ENCODE results near the gene CAMTA1. TPM values are rescaled to one million over a fixed set of nuclear protein-coding genes. Genes with fewer than 3 reads are reported as not detected.
"Not testable (repeated sequence)": the region's sequence is repeated elsewhere in the genome, so short reads cannot be mapped to it uniquely, and the experiment has no call there.

The CAMTA1 gene
- total RNA-seq, 1 donor from 2014 or later = 40.9 TPM

- no peak for DNase-seq (ENCODE audit: low read depth in 2 of 2)
Observed at GRCh38 chr1:7596126-7596965, 811.1 kb downstream of the CAMTA1 start.

- DNase-seq (ENCODE audit: low read depth in 2 of 2) = not testable (repeated sequence)
Observed at GRCh38 chr1:7598058-7598457, 812.8 kb downstream of the CAMTA1 start.

GRCh38 chr1:7604906-7605305 lies 819.7 kb downstream of the CAMTA1 start:
- DNase-seq (ENCODE audit: low read depth in 2 of 2) = not testable (repeated sequence)

- DNase-seq (ENCODE audit: low read depth in 2 of 2) = no peak
Observed at GRCh38 chr1:7606096-7606495, 820.8 kb downstream of the CAMTA1 start.

- no peak for DNase-seq (ENCODE audit: low read depth in 2 of 2)
Observed at GRCh38 chr1:7607097-7607496, 821.8 kb downstream of the CAMTA1 start.

GRCh38 chr1:7608628-7609305 lies 823.5 kb downstream of the CAMTA1 start:
- no peak for DNase-seq (ENCODE audit: low read depth in 2 of 2)

- no peak for DNase-seq (ENCODE audit: low read depth in 2 of 2)
Observed at GRCh38 chr1:7609311-7609994, 824.2 kb downstream of the CAMTA1 start.

- no peak for DNase-seq (ENCODE audit: low read depth in 2 of 2)
Observed at GRCh38 chr1:7610106-7610731, 825.0 kb downstream of the CAMTA1 start.

- DNase-seq (ENCODE audit: low read depth in 2 of 2) = no peak
Observed at GRCh38 chr1:7610936-7611335, 825.7 kb downstream of the CAMTA1 start.

- no peak for DNase-seq (ENCODE audit: low read depth in 2 of 2)
Observed at GRCh38 chr1:7611421-7612010, 826.3 kb downstream of the CAMTA1 start.

- DNase-seq (ENCODE audit: low read depth in 2 of 2) = no peak
Observed at GRCh38 chr1:7613106-7613850, 828.0 kb downstream of the CAMTA1 start.

- no peak for DNase-seq (ENCODE audit: low read depth in 2 of 2)
Observed at GRCh38 chr1:7613851-7614205, 828.6 kb downstream of the CAMTA1 start.

GRCh38 chr1:7614576-7615074 lies 829.4 kb downstream of the CAMTA1 start:
- DNase-seq (ENCODE audit: low read depth in 2 of 2) = no peak

- DNase-seq (ENCODE audit: low read depth in 2 of 2) = no peak
Observed at GRCh38 chr1:7615138-7615537, 829.9 kb downstream of the CAMTA1 start.

- DNase-seq (ENCODE audit: low read depth in 2 of 2) = peak; percentile 46 to 55
Observed at GRCh38 chr1:7616076-7616832, 831.0 kb downstream of the CAMTA1 start.

- DNase-seq (ENCODE audit: low read depth in 2 of 2) = no peak
Observed at GRCh38 chr1:7616953-7617352, 831.7 kb downstream of the CAMTA1 start.

- no peak for DNase-seq (ENCODE audit: low read depth in 2 of 2)
Observed at GRCh38 chr1:7617826-7618225, 832.6 kb downstream of the CAMTA1 start.

- DNase-seq (ENCODE audit: low read depth in 2 of 2) = no peak
Observed at GRCh38 chr1:7620196-7620595, 834.9 kb downstream of the CAMTA1 start.

- no peak for DNase-seq (ENCODE audit: low read depth in 2 of 2)
Observed at GRCh38 chr1:7621334-7622219, 836.3 kb downstream of the CAMTA1 start.

Measured in lung microvascular endothelial cell (primary cell).